Peyer's patch (tissue), 4 donors: ENCODE data around the gene IL1RAPL1.

Source experiments
- POLR2A ChIP-seq, 2 donors: fragments of 450-650 bp; IDR thresholded peaks; one replicate each; pipeline ENCODE4 v1.5.1; 2017; ENCODE audit warnings: antibody characterized with exemption in 2 of 2, mild to moderate bottlenecking in 2 of 2, moderate library complexity in 2 of 2
- TF ChIP-seq, protein P1 (sequence below), 6 experiments: fragments of 450-650 bp in 4 of 6; fragments of 200-600 bp in 2 of 6; sonication (generic) in 1 of 6; IDR thresholded peaks; one replicate each; pipeline ENCODE4 v1.5.1; 2017 to 2019; ENCODE audit warnings: antibody characterized with exemption in 6 of 6, mild to moderate bottlenecking in 3 of 6, moderate library complexity in 1 of 6

DNA sequence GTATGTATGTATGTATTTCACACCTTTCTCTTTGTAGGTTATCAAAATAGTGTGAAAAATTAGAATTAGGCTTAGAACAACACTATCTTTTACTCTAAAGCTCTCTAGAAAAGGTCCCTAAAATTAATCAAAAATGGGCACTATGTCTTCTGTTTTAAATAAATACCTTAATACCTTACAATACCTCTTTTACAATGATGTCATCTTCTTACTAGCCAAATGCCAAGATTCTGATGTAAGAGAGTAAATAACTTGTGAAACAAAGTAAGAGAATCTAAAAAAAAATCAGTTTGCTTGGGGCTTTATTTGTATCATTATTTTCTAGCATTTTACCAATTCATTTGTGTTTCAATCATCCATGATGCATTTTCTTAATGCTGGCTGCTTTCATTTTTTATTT is 1225.9 kb downstream of the IL1RAPL1 start:
- TF ChIP-seq, protein P1, sequence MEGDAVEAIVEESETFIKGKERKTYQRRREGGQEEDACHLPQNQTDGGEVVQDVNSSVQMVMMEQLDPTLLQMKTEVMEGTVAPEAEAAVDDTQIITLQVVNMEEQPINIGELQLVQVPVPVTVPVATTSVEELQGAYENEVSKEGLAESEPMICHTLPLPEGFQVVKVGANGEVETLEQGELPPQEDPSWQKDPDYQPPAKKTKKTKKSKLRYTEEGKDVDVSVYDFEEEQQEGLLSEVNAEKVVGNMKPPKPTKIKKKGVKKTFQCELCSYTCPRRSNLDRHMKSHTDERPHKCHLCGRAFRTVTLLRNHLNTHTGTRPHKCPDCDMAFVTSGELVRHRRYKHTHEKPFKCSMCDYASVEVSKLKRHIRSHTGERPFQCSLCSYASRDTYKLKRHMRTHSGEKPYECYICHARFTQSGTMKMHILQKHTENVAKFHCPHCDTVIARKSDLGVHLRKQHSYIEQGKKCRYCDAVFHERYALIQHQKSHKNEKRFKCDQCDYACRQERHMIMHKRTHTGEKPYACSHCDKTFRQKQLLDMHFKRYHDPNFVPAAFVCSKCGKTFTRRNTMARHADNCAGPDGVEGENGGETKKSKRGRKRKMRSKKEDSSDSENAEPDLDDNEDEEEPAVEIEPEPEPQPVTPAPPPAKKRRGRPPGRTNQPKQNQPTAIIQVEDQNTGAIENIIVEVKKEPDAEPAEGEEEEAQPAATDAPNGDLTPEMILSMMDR (IDR thresholded peaks at IDR 0.05): no peak
- TF ChIP-seq POLR2A (IDR thresholded peaks at IDR 0.05): no peak
